ENCODE results near the gene COL9A3.

DNA sequence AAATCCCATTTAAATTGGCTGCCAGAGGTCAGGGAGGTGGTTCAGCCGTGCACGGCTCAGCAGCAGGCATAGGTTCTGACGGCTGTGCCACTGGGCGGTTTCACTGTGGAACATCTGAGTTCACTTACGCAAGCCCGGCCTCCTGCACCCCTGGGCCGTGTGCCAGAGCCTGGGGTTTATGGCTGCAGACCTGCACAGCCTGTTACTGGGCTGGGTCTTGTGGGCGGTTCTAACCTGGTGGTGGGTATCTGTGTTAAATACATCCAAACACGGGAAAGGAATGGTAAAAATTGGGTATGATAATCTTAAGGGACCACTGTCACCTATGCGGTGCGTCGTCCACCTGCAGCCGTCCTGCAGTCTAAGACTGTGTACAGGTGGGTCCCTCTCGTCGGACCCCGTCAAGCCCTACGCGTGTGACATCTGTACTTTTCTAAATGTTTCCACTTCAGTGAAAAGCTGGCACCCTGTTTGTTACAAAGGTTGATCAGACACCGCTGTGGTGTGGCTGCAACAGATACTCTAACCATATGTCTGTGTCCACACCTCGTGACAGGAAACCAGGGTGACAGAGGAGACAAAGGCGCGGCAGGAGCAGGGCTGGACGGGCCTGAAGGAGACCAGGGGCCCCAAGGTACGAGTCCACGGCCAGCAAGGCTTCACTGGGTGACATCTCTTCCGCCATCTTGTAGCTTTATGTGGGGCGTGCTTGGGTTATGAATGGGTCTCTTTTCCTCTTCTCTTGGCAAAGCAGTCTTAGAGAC is 21.5 kb downstream of the COL9A3 start:
- TF ChIP-seq, protein P1, sequence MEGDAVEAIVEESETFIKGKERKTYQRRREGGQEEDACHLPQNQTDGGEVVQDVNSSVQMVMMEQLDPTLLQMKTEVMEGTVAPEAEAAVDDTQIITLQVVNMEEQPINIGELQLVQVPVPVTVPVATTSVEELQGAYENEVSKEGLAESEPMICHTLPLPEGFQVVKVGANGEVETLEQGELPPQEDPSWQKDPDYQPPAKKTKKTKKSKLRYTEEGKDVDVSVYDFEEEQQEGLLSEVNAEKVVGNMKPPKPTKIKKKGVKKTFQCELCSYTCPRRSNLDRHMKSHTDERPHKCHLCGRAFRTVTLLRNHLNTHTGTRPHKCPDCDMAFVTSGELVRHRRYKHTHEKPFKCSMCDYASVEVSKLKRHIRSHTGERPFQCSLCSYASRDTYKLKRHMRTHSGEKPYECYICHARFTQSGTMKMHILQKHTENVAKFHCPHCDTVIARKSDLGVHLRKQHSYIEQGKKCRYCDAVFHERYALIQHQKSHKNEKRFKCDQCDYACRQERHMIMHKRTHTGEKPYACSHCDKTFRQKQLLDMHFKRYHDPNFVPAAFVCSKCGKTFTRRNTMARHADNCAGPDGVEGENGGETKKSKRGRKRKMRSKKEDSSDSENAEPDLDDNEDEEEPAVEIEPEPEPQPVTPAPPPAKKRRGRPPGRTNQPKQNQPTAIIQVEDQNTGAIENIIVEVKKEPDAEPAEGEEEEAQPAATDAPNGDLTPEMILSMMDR (IDR thresholded peaks at IDR 0.05), result no peak
- TF ChIP-seq POLR2A (IDR thresholded peaks at IDR 0.05) (peak; percentile 14), EP300 (IDR thresholded peaks at IDR 0.05; ENCODE audit: low read depth) (no peak)

Data from transverse colon (tissue), 3 donors.